Keratinocyte (primary cell): ENCODE results near the gene NNAT. TPM values are rescaled to one million over a fixed set of nuclear protein-coding genes. Genes with fewer than 3 reads are reported as not detected.

Experiments
- DNase-seq: peaks from one replicate; pipeline ENCODE4 v3.0.0-alpha.2; 2011; ENCODE audit warnings: low read depth, missing footprints, low spot score
- FAIRE-seq: peaks from 2 replicates; lab custom pipeline; 2011; peaks lifted over from hg19 to GRCh38; lab: Jason Lieb, UNC
- H2AFZ ChIP-seq: 2 replicates; pipeline ENCODE4 v1.6.0; 2012; ENCODE audit warnings: low read length, control low read depth, inconsistent platforms; ENCODE audit not compliant: control insufficient read depth
- H3K27ac ChIP-seq: 2 replicates; pipeline ENCODE4 v1.5.1; 2011; ENCODE audit warnings: low read length; ENCODE audit not compliant: control insufficient read depth, insufficient read depth
- H3K27me3 ChIP-seq: 3 replicates; pipeline ENCODE4 v1.6.0; 2011; ENCODE audit warnings: low read length; ENCODE audit not compliant: control insufficient read depth, insufficient read depth; ENCODE audit errors: extremely low read depth
- H3K36me3 ChIP-seq, 2 experiments: 2 replicates in 1 of 2; 3 replicates in 1 of 2; pipeline ENCODE4 v1.5.1; 2011; ENCODE audit warnings: low read length in 2 of 2, mild to moderate bottlenecking in 1 of 2; ENCODE audit not compliant: control insufficient read depth in 2 of 2, insufficient read depth in 2 of 2; ENCODE audit errors: extremely low read depth in 1 of 2
- H3K4me1 ChIP-seq: 3 replicates; pipeline ENCODE4 v1.5.1; 2011; ENCODE audit warnings: low read length; ENCODE audit not compliant: control insufficient read depth, insufficient read depth; ENCODE audit errors: extremely low read depth
- H3K4me2 ChIP-seq: 3 replicates; pipeline ENCODE4 v1.6.0; 2011; ENCODE audit warnings: low read depth, low read length; ENCODE audit not compliant: control insufficient read depth, insufficient read depth; ENCODE audit errors: extremely low read depth
- H3K4me3 ChIP-seq, 3 experiments: fragments of 200-600 bp in 1 of 3; sonication (generic) in 1 of 3; 2 replicates in 2 of 3; 3 replicates in 1 of 3; pipeline ENCODE4 v1.5.1; 2011 to 2016; ENCODE audit warnings: low read length in 3 of 3, mild to moderate bottlenecking in 3 of 3, control low read depth in 2 of 3, inconsistent platforms in 1 of 3, low read depth in 1 of 3, mixed read lengths in 1 of 3, mixed run types in 1 of 3, moderate library complexity in 1 of 3; ENCODE audit not compliant: control insufficient read depth in 2 of 3, insufficient read depth in 2 of 3; ENCODE audit errors: extremely low read depth in 1 of 3
- H3K79me2 ChIP-seq: 2 replicates; pipeline ENCODE4 v1.6.0; 2012; ENCODE audit warnings: low read length; ENCODE audit not compliant: control insufficient read depth, insufficient read depth
- H3K9ac ChIP-seq: 3 replicates; pipeline ENCODE4 v1.6.0; 2011; ENCODE audit warnings: low read length; ENCODE audit not compliant: control insufficient read depth, insufficient read depth; ENCODE audit errors: extremely low read depth
- H3K9me1 ChIP-seq: 3 replicates; pipeline ENCODE4 v1.6.0; 2011; ENCODE audit warnings: low read length; ENCODE audit not compliant: control insufficient read depth, insufficient read depth; ENCODE audit errors: extremely low read depth
- H3K9me3 ChIP-seq: 2 replicates; pipeline ENCODE4 v1.5.1; 2012; ENCODE audit warnings: low read depth, low read length; ENCODE audit not compliant: control insufficient read depth
- H4K20me1 ChIP-seq: 3 replicates; pipeline ENCODE4 v1.6.0; 2011; ENCODE audit warnings: low read length; ENCODE audit not compliant: control insufficient read depth, insufficient read depth; ENCODE audit errors: extremely low read depth
- CTCF ChIP-seq, 3 experiments: IDR thresholded peaks in 1 of 3; conservative IDR thresholded peaks in 1 of 3; optimal IDR thresholded peaks in 1 of 3; 2 replicates in 2 of 3; 3 replicates in 1 of 3; pipeline versions ENCODE3 to v1.5.1; 2011; ENCODE audit warnings: low read length in 3 of 3, mild to moderate bottlenecking in 3 of 3, moderate library complexity in 2 of 3, control low read depth in 1 of 3, inconsistent platforms in 1 of 3; ENCODE audit not compliant: insufficient read depth in 2 of 3; ENCODE audit errors: extremely low read depth in 1 of 3
- EZH2 ChIP-seq: IDR thresholded peaks from one replicate; pipeline ENCODE4 v1.6.1; 2012; ENCODE audit warnings: inconsistent platforms, mild to moderate bottlenecking, low read length, moderate library complexity
- dilution Hi-C: fragments of 300-500 bp; cut with MboI; formaldehyde crosslinking; loops from one replicate; pipeline ENCODE4 v1.7.0; 2020; ENCODE audit warnings: low sequenced_read_pairs; ENCODE audit not compliant: extremely low pct_ligation_motif_present
- polyA plus RNA-seq, 5 experiments: library from polyadenylated mRNA; depleted of rRNA in 3 of 5; stranded (reverse) in 3 of 5; stranded (forward) in 1 of 5; unstranded in 1 of 5; fragments of >200 nt; gene quantifications; 1 replicate in 1 of 5; 2 replicates in 3 of 5; 3 replicates in 1 of 5; pipeline versions ENCODE4 v1.2.1 to v1.2.3, GENCODE V29; 2011 to 2012; ENCODE audit warnings: missing spikeins in 2 of 5, low read depth in 1 of 5, low replicate concordance in 1 of 5

The NNAT gene
- polyA plus RNA-seq, 1 donor (not counting 4 experiments of a cell fraction or from before 2014, with no cell fraction given): 0.79 TPM

- Histone ChIP-seq H4K20me1 (no peaks in the 10 kb centered on the region), H2AFZ (no peak overlapping the region), H3K27ac (no peak overlapping the region), H3K27me3 (peaks cover 25% of the 10 kb centered on the region), H3K36me3 (no peaks in the 10 kb centered on the region), H3K79me2 (no peaks in the 10 kb centered on the region), H3K9me1 (no peaks in the 10 kb centered on the region), H3K4me1 (no peaks in the 10 kb centered on the region), H3K4me2 (no peak overlapping the region), H3K9me3 (no peaks in the 10 kb centered on the region), H3K9ac (no peak overlapping the region), H3K4me3 (no peak overlapping the region)
- dilution Hi-C loops: loop anchor here (25.0 kb wide), 1 partner anchor 219 kb away; the partner anchor contains the start of gene GHRH
- DNase-seq (no peak), FAIRE-seq (no peak)
- TF ChIP-seq CTCF (optimal IDR thresholded peaks at IDR 0.05 in 1 of 3, IDR thresholded peaks at IDR 0.05 in 1 of 3, conservative IDR thresholded peaks at IDR 0.05 in 1 of 3; ENCODE audit: extremely low read depth in 1 of 3, insufficient read depth in 2 of 3, low read length in 3 of 3) (no peak), EZH2 (no peak)
Observed at GRCh38 chr20:37480919-37481318, 40.1 kb upstream of the NNAT start.

- H3K4me2 ChIP-seq: no peak overlapping the region
Observed at GRCh38 chr20:37481610-37482009, 39.4 kb upstream of the NNAT start.

More at GRCh38 chr20:37481610-37482009, 39.4 kb upstream of the NNAT start:
- H3K4me3 ChIP-seq: no peak overlapping the region
- H3K9me3 ChIP-seq: no peaks in the 10 kb centered on the region
- no peak for FAIRE-seq
- no peaks in the 10 kb centered on the region for H3K36me3 ChIP-seq
- H4K20me1 ChIP-seq: no peaks in the 10 kb centered on the region
- DNase-seq: no peak
- H3K4me1 ChIP-seq: no peaks in the 10 kb centered on the region
- H3K27ac ChIP-seq: no peak overlapping the region
- TF ChIP-seq CTCF (optimal IDR thresholded peaks at IDR 0.05 in 1 of 3, IDR thresholded peaks at IDR 0.05 in 1 of 3, conservative IDR thresholded peaks at IDR 0.05 in 1 of 3; ENCODE audit: extremely low read depth in 1 of 3, insufficient read depth in 2 of 3, low read length in 3 of 3): no peak
- TF ChIP-seq EZH2: no peak
- H3K9ac ChIP-seq: no peak overlapping the region
- no peaks in the 10 kb centered on the region for H3K79me2 ChIP-seq
- no peaks in the 10 kb centered on the region for H3K9me1 ChIP-seq
- H3K27me3 ChIP-seq: peaks cover 22% of the 10 kb centered on the region
- dilution Hi-C loops: loop anchor here (25.0 kb wide), 1 partner anchor 219 kb away; the partner anchor contains the start of gene GHRH
- no peak overlapping the region for H2AFZ ChIP-seq
